Measurements from ENCODE around the gene MRPL40. TPM values are rescaled to one million over a fixed set of nuclear protein-coding genes. Genes with fewer than 3 reads are reported as not detected.

Gene MRPL40
- total and polyA plus RNA-seq, 2 experiments from 2014 or later = 25.9 to 57.6 TPM

- H3K9me2 ChIP-seq (replicated peaks; ENCODE audit: insufficient read depth) = no peaks in the 10 kb centered on the region
- H4K20me1 ChIP-seq (ENCODE audit: insufficient read depth, poor library complexity, severe bottlenecking) = peaks cover 75% of the 10 kb centered on the region
- DNase-seq (ENCODE audit: low spot score) = no peak
- H3K79me2 ChIP-seq = peaks cover 100% of the 10 kb centered on the region
- H3K4me1 ChIP-seq (ENCODE audit: insufficient read depth) = no peaks in the 10 kb centered on the region
- TF ChIP-seq EZH2phosphoT487 (IDR thresholded peaks at IDR 0.05; ENCODE audit: low read depth, severe bottlenecking, unreplicated experiment) (no peak), CTCF (IDR thresholded peaks at IDR 0.05; ENCODE audit: poor library complexity) (no peak), EZH2 (IDR thresholded peaks at IDR 0.05; ENCODE audit: borderline replicate concordance) (no peak)
- H3K4me3 ChIP-seq = no peak overlapping the region
- no peak overlapping the region for H3K27ac ChIP-seq
- H3K36me3 ChIP-seq (replicated peaks; ENCODE audit: insufficient read depth, low read depth) = no peaks in the 10 kb centered on the region
- no peaks in the 10 kb centered on the region for H3K9me3 ChIP-seq (ENCODE audit: low read depth)
- WGBS (ENCODE audit: low lambda C conversion rate, missing lambda C conversion rate) = 98% methylated on average over 6 of the region's 6 CpGs
- H3K4me2 ChIP-seq = no peak overlapping the region
- no peak overlapping the region for H2AFZ ChIP-seq
- no peaks in the 10 kb centered on the region for H3K27me3 ChIP-seq
Measured at GRCh38 chr22:19420321-19420720, 12.0 kb upstream of the MRPL40 start.

GRCh38 chr22:19422440-19423301 is 9.7 kb upstream of the MRPL40 start:
- no peak overlapping the region for H3K4me3 ChIP-seq
- no peaks in the 10 kb centered on the region for H3K9me3 ChIP-seq (ENCODE audit: low read depth)
- no peak for TF ChIP-seq EZH2 (IDR thresholded peaks at IDR 0.05; ENCODE audit: borderline replicate concordance)
- no peak for TF ChIP-seq CTCF (IDR thresholded peaks at IDR 0.05; ENCODE audit: poor library complexity)
- no peak for TF ChIP-seq EZH2phosphoT487 (IDR thresholded peaks at IDR 0.05; ENCODE audit: low read depth, severe bottlenecking, unreplicated experiment)
- DNase-seq (ENCODE audit: low spot score) = no peak
- no peaks in the 10 kb centered on the region for H3K4me1 ChIP-seq (ENCODE audit: insufficient read depth)
- no peak overlapping the region for H3K4me2 ChIP-seq
- no peaks in the 10 kb centered on the region for H3K27me3 ChIP-seq
- 86% methylated on average over 11 of the region's 11 CpGs for WGBS (ENCODE audit: low lambda C conversion rate, missing lambda C conversion rate)
- no peaks in the 10 kb centered on the region for H3K9me2 ChIP-seq (replicated peaks; ENCODE audit: insufficient read depth)
- H4K20me1 ChIP-seq (ENCODE audit: insufficient read depth, poor library complexity, severe bottlenecking) = peaks cover 82% of the 10 kb centered on the region
- H3K27ac ChIP-seq = no peak overlapping the region
- no peaks in the 10 kb centered on the region for H3K36me3 ChIP-seq (replicated peaks; ENCODE audit: insufficient read depth, low read depth)
- H3K79me2 ChIP-seq = peaks cover 100% of the 10 kb centered on the region
- no peak overlapping the region for H2AFZ ChIP-seq

GRCh38 chr22:19424186-19424500 is 8.2 kb upstream of the MRPL40 start:
- Histone ChIP-seq H3K9me2 (replicated peaks; ENCODE audit: insufficient read depth) (no peaks in the 10 kb centered on the region), H3K79me2 (peaks cover 100% of the 10 kb centered on the region), H3K4me3 (no peak overlapping the region), H3K36me3 (replicated peaks; ENCODE audit: insufficient read depth, low read depth) (no peaks in the 10 kb centered on the region), H3K4me1 (ENCODE audit: insufficient read depth) (peaks cover 1% of the 10 kb centered on the region), H3K27me3 (no peaks in the 10 kb centered on the region), H3K27ac (no peak overlapping the region), H3K9me3 (ENCODE audit: low read depth) (no peaks in the 10 kb centered on the region), H3K4me2 (no peak overlapping the region), H2AFZ (no peak overlapping the region), H4K20me1 (ENCODE audit: insufficient read depth, poor library complexity, severe bottlenecking) (peaks cover 79% of the 10 kb centered on the region)
- TF ChIP-seq EZH2phosphoT487 (IDR thresholded peaks at IDR 0.05; ENCODE audit: low read depth, severe bottlenecking, unreplicated experiment) (no peak), CTCF (IDR thresholded peaks at IDR 0.05; ENCODE audit: poor library complexity) (no peak), EZH2 (IDR thresholded peaks at IDR 0.05; ENCODE audit: borderline replicate concordance) (no peak)
- DNase-seq (ENCODE audit: low spot score) = no peak
- 86% methylated on average over 3 of the region's 3 CpGs for WGBS (ENCODE audit: low lambda C conversion rate, missing lambda C conversion rate)
